Small intestine (tissue), 7 donors: ENCODE data around the gene CYFIP1. TPM values are rescaled to one million over a fixed set of nuclear protein-coding genes. Genes with fewer than 3 reads are reported as not detected.

ENCODE experiments used
- DNase-seq, 2 donors: peaks; one replicate each; pipeline versions ENCODE4 v3.0.0 to v3.0.0-alpha.2; 2013
- FAIRE-seq: peaks from 2 replicates; lab custom pipeline; 2012; peaks lifted over from hg19 to GRCh38; lab: Jason Lieb, UNC
- H3K27ac ChIP-seq, 3 donors: one replicate each; pipeline ENCODE4 v1.5.1; 2013; ENCODE audit warnings: low read length in 2 of 3, mild to moderate bottlenecking in 2 of 3, control low read depth in 1 of 3, inconsistent platforms in 1 of 3, low read depth in 1 of 3, moderate library complexity in 1 of 3
- H3K27me3 ChIP-seq, 3 donors: one replicate each; pipeline ENCODE4 v1.6.1; 2013; ENCODE audit warnings: low read length in 3 of 3, inconsistent platforms in 1 of 3; ENCODE audit not compliant: control insufficient read depth in 3 of 3, insufficient read depth in 3 of 3
- H3K36me3 ChIP-seq, 3 donors: one replicate each; pipeline ENCODE4 v1.6.1; 2013; ENCODE audit warnings: low read length in 3 of 3, inconsistent platforms in 1 of 3, low read depth in 1 of 3, mild to moderate bottlenecking in 1 of 3, moderate library complexity in 1 of 3; ENCODE audit not compliant: control insufficient read depth in 3 of 3, insufficient read depth in 2 of 3
- H3K4me1 ChIP-seq, 3 donors: one replicate each; pipeline ENCODE4 v1.6.1; 2013; ENCODE audit warnings: low read length in 2 of 3, inconsistent platforms in 1 of 3, low read depth in 1 of 3, mild to moderate bottlenecking in 1 of 3, moderate library complexity in 1 of 3; ENCODE audit not compliant: control insufficient read depth in 3 of 3, insufficient read depth in 2 of 3
- H3K4me3 ChIP-seq, 3 donors: one replicate each; pipeline ENCODE4 v1.5.1; 2013; ENCODE audit warnings: low read length in 3 of 3, control low read depth in 1 of 3, inconsistent platforms in 1 of 3, low read depth in 1 of 3, mild to moderate bottlenecking in 1 of 3, moderate library complexity in 1 of 3
- H3K9me3 ChIP-seq, 2 donors: one replicate each; pipeline ENCODE4 v1.6.1; 2013; ENCODE audit warnings: low read depth in 1 of 2, low read length in 1 of 2; ENCODE audit not compliant: control insufficient read depth in 2 of 2, insufficient read depth in 1 of 2
- WGBS, 3 donors: extraction: QIAGEN DNeasy Blood & Tissue Kit; methylation state at CpG; one replicate each; pipeline ENCODE4 v1.1.7; 2013; 5-methylcytosine and 5-hydroxymethylcytosine counted together
- polyA plus RNA-seq, 4 donors: library from polyadenylated mRNA; stranded (reverse) in 3 of 4; unstranded in 1 of 4; fragments of 200-250 nt in 3 of 4; fragments of 120-200 nt in 1 of 4; gene quantifications; one replicate each; pipeline versions ENCODE4 v1.2.1 to v1.2.3, GENCODE V29; 2013
- donor health status: healthy with polysubstance abuse.
- donor health status: control.
- donor health status: control.
- donor health status: Bipolar disorder and iron deficiency.
- donor health status: healthy.

CYFIP1 gene
- polyA plus RNA-seq, 4 donors, result 35.9 to 93.9 (median 51.8) TPM

DNA sequence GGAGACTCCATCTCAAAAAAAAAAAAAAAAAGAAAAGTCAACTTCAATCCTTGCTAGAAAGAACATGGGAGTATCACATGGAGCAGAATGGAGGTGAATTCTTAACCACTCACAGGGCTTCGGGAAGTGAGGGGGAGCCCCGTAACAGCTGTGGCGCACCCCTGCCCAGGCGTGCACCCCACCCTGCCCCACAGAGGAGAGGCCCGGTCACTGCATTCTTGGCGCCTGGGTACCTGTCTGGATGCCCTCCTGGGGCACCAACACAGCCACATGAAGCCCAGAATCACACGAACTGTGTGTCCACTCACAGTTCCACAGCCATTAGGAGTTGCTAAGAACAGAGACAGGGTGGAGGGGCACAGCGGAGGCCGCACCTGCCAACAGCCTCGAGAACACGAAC lies 89.9 kb downstream of the CYFIP1 start:
- Histone ChIP-seq H3K4me3 (no peak overlapping the region), H3K4me1 (no peaks in the 10 kb centered on the region), H3K27me3 (no peaks in the 10 kb centered on the region), H3K27ac (no peak overlapping the region), H3K36me3 (peaks cover 0 to 43% (median 3%) of the 10 kb centered on the region in 3 donors), H3K9me3 (no peaks in the 10 kb centered on the region)
- FAIRE-seq, result no peak
- DNase-seq, result no peak
- 93 to 95% (median 94%) methylated on average over 8 to 11 of the region's 11 CpGs for WGBS, 3 donors

- Histone ChIP-seq H3K4me3 (no peak overlapping the region), H3K9me3 (no peaks in the 10 kb centered on the region), H3K27ac (no peak overlapping the region), H3K27me3 (no peaks in the 10 kb centered on the region), H3K36me3 (peaks cover 0 to 43% (median 3%) of the 10 kb centered on the region in 3 donors), H3K4me1 (peaks cover 0 to 5% (median 0%) of the 10 kb centered on the region in 3 donors)
- no peak for FAIRE-seq
- WGBS, 3 donors, result 92 to 94% (median 92%) methylated on average over 14 of the region's 14 CpGs
- DNase-seq, result no peak
Measured at GRCh38 chr15:22889146-22889818, 90.9 kb downstream of the CYFIP1 start.

- WGBS, 3 donors, result 84 to 93% (median 88%) methylated on average over 9 of the region's 9 CpGs
- Histone ChIP-seq H3K27ac (peak overlapping the region in 1 of 3 donors; percentile 38), H3K27me3 (no peaks in the 10 kb centered on the region), H3K36me3 (peaks cover 0 to 38% (median 3%) of the 10 kb centered on the region in 3 donors), H3K4me3 (no peak overlapping the region), H3K4me1 (peaks cover 0 to 5% (median 0%) of the 10 kb centered on the region in 3 donors), H3K9me3 (no peaks in the 10 kb centered on the region)
- peak; percentile 14 to 30 for DNase-seq
- FAIRE-seq, result no peak
Measured at GRCh38 chr15:22888120-22888859, 91.9 kb downstream of the CYFIP1 start.

DNA sequence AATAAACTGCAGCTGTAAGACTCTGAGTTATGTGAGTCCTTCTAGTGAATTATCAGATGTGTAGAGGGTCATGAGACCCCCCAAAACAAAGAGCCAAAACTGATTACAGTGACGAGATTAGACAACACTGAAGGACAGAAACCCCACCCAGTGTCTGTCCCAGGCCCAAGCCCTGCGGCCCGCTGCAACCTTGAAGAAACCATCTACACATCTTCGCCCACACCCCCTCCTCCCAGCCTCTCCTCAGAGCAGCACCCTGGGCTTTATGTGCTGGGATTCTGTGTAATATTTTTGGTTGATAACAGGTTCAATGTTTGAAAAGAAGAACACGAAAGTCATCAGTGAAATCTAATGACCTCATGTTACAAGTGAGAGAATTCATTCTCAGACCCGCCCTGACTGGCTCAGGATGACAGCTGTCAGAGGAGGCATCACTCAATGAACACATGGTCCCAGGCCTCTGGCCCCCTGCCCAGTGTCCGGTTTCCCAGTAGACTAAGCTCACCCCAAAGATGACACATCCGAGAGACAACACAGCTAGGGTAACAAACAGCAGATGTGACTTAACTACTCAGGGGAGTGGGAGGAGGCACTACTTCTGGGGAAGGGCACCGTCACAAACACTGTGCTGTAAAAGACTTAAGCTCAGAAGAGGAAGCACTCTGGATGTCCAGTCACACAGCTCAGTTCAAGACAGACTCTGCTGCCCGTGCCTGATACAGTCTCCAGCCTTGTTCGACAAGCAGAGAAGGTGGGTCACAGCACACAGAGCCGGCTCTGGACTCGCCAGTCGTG lies 92.8 kb downstream of the CYFIP1 start:
- Histone ChIP-seq H3K27ac (peak overlapping the region in 1 of 3 donors; percentile 2), H3K9me3 (no peaks in the 10 kb centered on the region), H3K27me3 (no peaks in the 10 kb centered on the region), H3K4me1 (peaks cover 0 to 5% (median 0%) of the 10 kb centered on the region in 3 donors), H3K4me3 (no peak overlapping the region), H3K36me3 (peaks cover 0 to 45% (median 3%) of the 10 kb centered on the region in 3 donors)
- FAIRE-seq (no peak), DNase-seq (peak in 1 of 2 donors; percentile 32)
- WGBS, 3 donors, result 84 to 86% (median 86%) methylated on average over 14 of the region's 14 CpGs

- H3K36me3 ChIP-seq, result peaks cover 0 to 52% (median 0%) of the 10 kb centered on the region in 3 donors
- DNase-seq, result peak; percentile 56 to 79
Measured at GRCh38 chr15:22885120-22885519, 95.0 kb downstream of the CYFIP1 start.

GRCh38 chr15:22884344-22884743 lies 95.8 kb downstream of the CYFIP1 start:
- H3K4me1 ChIP-seq, result peaks cover 0 to 5% (median 0%) of the 10 kb centered on the region in 3 donors
- peak in 1 of 2 donors; percentile 25 for DNase-seq
- FAIRE-seq, result no peak
- H3K36me3 ChIP-seq, result peaks cover under 1 to 52% (median 4%) of the 10 kb centered on the region in 3 donors
- no peak overlapping the region for H3K4me3 ChIP-seq
- H3K9me3 ChIP-seq, result no peaks in the 10 kb centered on the region
- no peaks in the 10 kb centered on the region for H3K27me3 ChIP-seq
- 33 to 50% (median 46%) methylated on average over 1 of the region's 1 CpG for WGBS, 3 donors
- H3K27ac ChIP-seq, result peak overlapping the region; percentile 29 to 63 (median 35)

More at GRCh38 chr15:22885120-22885519, 95.0 kb downstream of the CYFIP1 start:
- Histone ChIP-seq H3K4me3 (no peak overlapping the region), H3K27me3 (no peaks in the 10 kb centered on the region), H3K9me3 (no peaks in the 10 kb centered on the region), H3K27ac (no peak overlapping the region), H3K4me1 (peaks cover 0 to 5% (median 0%) of the 10 kb centered on the region in 3 donors)
- FAIRE-seq, result no peak
- 66 to 85% (median 66%) methylated on average over 6 of the region's 6 CpGs for WGBS, 3 donors

DNA sequence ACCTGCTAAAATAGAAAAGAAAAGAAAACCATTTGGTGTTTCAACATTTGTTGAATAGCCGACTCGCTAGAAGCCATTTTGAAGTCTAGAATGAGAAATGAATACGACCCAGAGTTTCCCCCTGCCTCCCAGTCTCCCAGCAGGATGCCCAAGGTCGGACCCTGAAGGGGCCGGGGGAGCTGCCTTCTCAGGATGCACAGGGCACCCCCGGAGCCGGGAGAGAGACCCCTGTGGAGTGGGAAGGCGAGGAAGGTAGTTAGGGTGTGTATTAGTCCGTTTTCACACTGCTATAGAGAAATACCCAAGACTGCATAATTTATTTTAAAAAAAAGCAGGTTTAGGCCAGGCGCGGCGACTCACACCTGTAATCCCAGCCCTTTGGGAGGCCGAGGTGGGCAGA lies 97.0 kb downstream of the CYFIP1 start:
- FAIRE-seq (no peak), DNase-seq (no peak)
- no peak overlapping the region for H3K27ac ChIP-seq
- no peaks in the 10 kb centered on the region for H3K9me3 ChIP-seq
- H3K27me3 ChIP-seq, result no peaks in the 10 kb centered on the region
- peaks cover 0 to 5% (median 0%) of the 10 kb centered on the region in 3 donors for H3K4me1 ChIP-seq
- 95 to 96% (median 95%) methylated on average over 13 of the region's 13 CpGs for WGBS, 3 donors
- peaks cover 2 to 51% (median 4%) of the 10 kb centered on the region in 3 donors for H3K36me3 ChIP-seq
- H3K4me3 ChIP-seq, result no peak overlapping the region
